Gastrocnemius medialis (tissue), 4 donors: ENCODE data around the gene AKAP11.

Experiments
- POLR2A ChIP-seq, 2 donors: fragments of 450-650 bp; IDR thresholded peaks; one replicate each; pipeline ENCODE4 v1.6.1; 2017; ENCODE audit warnings: antibody characterized with exemption in 2 of 2, mild to moderate bottlenecking in 2 of 2, moderate library complexity in 2 of 2
- TF ChIP-seq, protein P1 (sequence below), 5 experiments: fragments of 450-650 bp in 3 of 5; fragments of 200-600 bp in 2 of 5; sonication (generic) in 2 of 5; IDR thresholded peaks in 4 of 5; conservative IDR thresholded peaks in 1 of 5; 1 replicate in 4 of 5; 2 replicates in 1 of 5; pipeline ENCODE4 v1.5.1; 2016 to 2019; ENCODE audit warnings: antibody characterized with exemption in 5 of 5, mild to moderate bottlenecking in 3 of 5, moderate library complexity in 3 of 5

GRCh38 chr13:42260903-42261654, 10.9 kb upstream of the AKAP11 start:
- no peak for TF ChIP-seq POLR2A (IDR thresholded peaks at IDR 0.05)
- TF ChIP-seq, protein P1, sequence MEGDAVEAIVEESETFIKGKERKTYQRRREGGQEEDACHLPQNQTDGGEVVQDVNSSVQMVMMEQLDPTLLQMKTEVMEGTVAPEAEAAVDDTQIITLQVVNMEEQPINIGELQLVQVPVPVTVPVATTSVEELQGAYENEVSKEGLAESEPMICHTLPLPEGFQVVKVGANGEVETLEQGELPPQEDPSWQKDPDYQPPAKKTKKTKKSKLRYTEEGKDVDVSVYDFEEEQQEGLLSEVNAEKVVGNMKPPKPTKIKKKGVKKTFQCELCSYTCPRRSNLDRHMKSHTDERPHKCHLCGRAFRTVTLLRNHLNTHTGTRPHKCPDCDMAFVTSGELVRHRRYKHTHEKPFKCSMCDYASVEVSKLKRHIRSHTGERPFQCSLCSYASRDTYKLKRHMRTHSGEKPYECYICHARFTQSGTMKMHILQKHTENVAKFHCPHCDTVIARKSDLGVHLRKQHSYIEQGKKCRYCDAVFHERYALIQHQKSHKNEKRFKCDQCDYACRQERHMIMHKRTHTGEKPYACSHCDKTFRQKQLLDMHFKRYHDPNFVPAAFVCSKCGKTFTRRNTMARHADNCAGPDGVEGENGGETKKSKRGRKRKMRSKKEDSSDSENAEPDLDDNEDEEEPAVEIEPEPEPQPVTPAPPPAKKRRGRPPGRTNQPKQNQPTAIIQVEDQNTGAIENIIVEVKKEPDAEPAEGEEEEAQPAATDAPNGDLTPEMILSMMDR (IDR thresholded peaks at IDR 0.05 in 4 of 5, conservative IDR thresholded peaks at IDR 0.05 in 1 of 5), result no peak
